T1000 (cell line): ENCODE data around the gene ANKRD16.
"Not testable (repeated sequence)": the region's sequence is repeated elsewhere in the genome, so short reads cannot be mapped to it uniquely, and the experiment has no call there.

Experiments
- DNase-seq: peaks from one replicate; lab custom pipeline; 2025; ENCODE audit warnings: mixed read lengths; lab: John Stamatoyannopoulos, UW

The ANKRD16 gene

GRCh38 chr10:5876181-5876768 is 13.4 kb downstream of the ANKRD16 start:
- no peak for DNase-seq

- DNase-seq = peak; percentile 13
Observed at GRCh38 chr10:5873515-5873995, 16.1 kb downstream of the ANKRD16 start.

GRCh38 chr10:5871596-5871995 is 18.1 kb downstream of the ANKRD16 start:
- DNase-seq = no peak

GRCh38 chr10:5869156-5869555 is 20.5 kb downstream of the ANKRD16 start:
- DNase-seq = no peak

GRCh38 chr10:5868383-5868782 is 21.3 kb downstream of the ANKRD16 start:
- DNase-seq = not testable (repeated sequence)

- DNase-seq = not testable (repeated sequence)
Observed at GRCh38 chr10:5867091-5867615, 22.5 kb downstream of the ANKRD16 start.

- DNase-seq = not testable (repeated sequence)
Observed at GRCh38 chr10:5866451-5867081, 23.1 kb downstream of the ANKRD16 start.

GRCh38 chr10:5862981-5863685 is 26.6 kb downstream of the ANKRD16 start:
- not testable (repeated sequence) for DNase-seq

GRCh38 chr10:5862360-5862961 is 27.2 kb downstream of the ANKRD16 start:
- no peak for DNase-seq

- no peak for DNase-seq
Observed at GRCh38 chr10:5860066-5860465, 29.6 kb downstream of the ANKRD16 start.

- no peak for DNase-seq
Observed at GRCh38 chr10:5858811-5859210, 30.9 kb downstream of the ANKRD16 start.

- DNase-seq = no peak
Observed at GRCh38 chr10:5856701-5857004, 33.0 kb downstream of the ANKRD16 start.

GRCh38 chr10:5855979-5856700 is 33.6 kb downstream of the ANKRD16 start:
- DNase-seq = no peak

GRCh38 chr10:5854131-5854475 is 35.6 kb downstream of the ANKRD16 start:
- DNase-seq = no peak

GRCh38 chr10:5846667-5847066 is 43.0 kb downstream of the ANKRD16 start:
- not testable (repeated sequence) for DNase-seq

- no peak for DNase-seq
Observed at GRCh38 chr10:5844345-5845055, 45.2 kb downstream of the ANKRD16 start.

- DNase-seq = no peak
Observed at GRCh38 chr10:5843686-5844344, 45.9 kb downstream of the ANKRD16 start.

- DNase-seq = no peak
Observed at GRCh38 chr10:5841965-5842364, 47.7 kb downstream of the ANKRD16 start.

- DNase-seq = peak; percentile 23
Observed at GRCh38 chr10:5840314-5841307, 49.1 kb downstream of the ANKRD16 start.

GRCh38 chr10:5836181-5836580 is 53.5 kb downstream of the ANKRD16 start:
- DNase-seq = not testable (repeated sequence)
